ENCODE results near the gene MYO18A. TPM values are rescaled to one million over a fixed set of nuclear protein-coding genes. Genes with fewer than 3 reads are reported as not detected.

Gene MYO18A
- total RNA-seq, 4 donors from 2014 or later, result 112 to 191 (median 136) TPM

DNA sequence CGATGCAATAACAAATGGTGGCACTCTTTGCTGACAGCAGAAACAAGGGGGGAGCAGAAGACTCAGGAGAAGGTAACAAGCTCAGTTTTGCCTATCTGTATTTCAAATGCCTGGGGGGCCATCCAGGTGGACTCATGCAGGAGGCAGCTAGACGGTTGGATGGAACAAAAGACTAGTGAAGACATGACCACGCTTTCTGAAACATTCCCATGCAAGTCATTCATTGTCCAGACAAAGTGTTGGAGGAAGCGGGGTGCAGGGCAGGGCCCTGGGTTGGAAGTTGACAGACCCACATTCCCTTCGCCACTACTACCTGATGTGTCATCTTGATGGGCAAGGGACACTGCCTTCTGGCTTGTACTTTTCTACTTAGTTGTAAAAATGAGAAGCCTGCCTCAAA is 36.7 kb upstream of the MYO18A start:
- in situ Hi-C loops (cut with MboI; ENCODE audit: low pct_ligation_motif_present in 1 of 4, low pct_unique_long_range_greater_than_20kb in 1 of 4, low sequenced_read_pairs in 3 of 4), result loop anchor here in 1 of 4 donors (10.0 kb wide), 1 partner anchor 72 kb away; no protein-coding TSS in a partner anchor
- H3K9me3 ChIP-seq, result no peaks in the 10 kb centered on the region
- 89 to 100% methylated on average over 1 to 5 of the region's 5 CpGs for WGBS, 2 donors (ENCODE audit: low coverage in 1 of 2)
- no peaks in the 10 kb centered on the region for H3K27me3 ChIP-seq
- H3K27ac ChIP-seq, result no peak overlapping the region
- TF ChIP-seq POLR2A (IDR thresholded peaks at IDR 0.05) (no peak), EP300 (IDR thresholded peaks at IDR 0.05; ENCODE audit: low read depth) (no peak)
- TF ChIP-seq, protein P1, sequence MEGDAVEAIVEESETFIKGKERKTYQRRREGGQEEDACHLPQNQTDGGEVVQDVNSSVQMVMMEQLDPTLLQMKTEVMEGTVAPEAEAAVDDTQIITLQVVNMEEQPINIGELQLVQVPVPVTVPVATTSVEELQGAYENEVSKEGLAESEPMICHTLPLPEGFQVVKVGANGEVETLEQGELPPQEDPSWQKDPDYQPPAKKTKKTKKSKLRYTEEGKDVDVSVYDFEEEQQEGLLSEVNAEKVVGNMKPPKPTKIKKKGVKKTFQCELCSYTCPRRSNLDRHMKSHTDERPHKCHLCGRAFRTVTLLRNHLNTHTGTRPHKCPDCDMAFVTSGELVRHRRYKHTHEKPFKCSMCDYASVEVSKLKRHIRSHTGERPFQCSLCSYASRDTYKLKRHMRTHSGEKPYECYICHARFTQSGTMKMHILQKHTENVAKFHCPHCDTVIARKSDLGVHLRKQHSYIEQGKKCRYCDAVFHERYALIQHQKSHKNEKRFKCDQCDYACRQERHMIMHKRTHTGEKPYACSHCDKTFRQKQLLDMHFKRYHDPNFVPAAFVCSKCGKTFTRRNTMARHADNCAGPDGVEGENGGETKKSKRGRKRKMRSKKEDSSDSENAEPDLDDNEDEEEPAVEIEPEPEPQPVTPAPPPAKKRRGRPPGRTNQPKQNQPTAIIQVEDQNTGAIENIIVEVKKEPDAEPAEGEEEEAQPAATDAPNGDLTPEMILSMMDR (IDR thresholded peaks at IDR 0.05), result no peak
- DNase-seq, result no peak
- intact Hi-C loops (cut with DNase I; ENCODE audit: low total_unique reads), result no loop called here
- peaks cover 0 to 10% (median 8%) of the 10 kb centered on the region in 4 donors for H3K4me1 ChIP-seq
- H3K36me3 ChIP-seq, result no peaks in the 10 kb centered on the region
- H3K4me3 ChIP-seq, result no peak overlapping the region

DNA sequence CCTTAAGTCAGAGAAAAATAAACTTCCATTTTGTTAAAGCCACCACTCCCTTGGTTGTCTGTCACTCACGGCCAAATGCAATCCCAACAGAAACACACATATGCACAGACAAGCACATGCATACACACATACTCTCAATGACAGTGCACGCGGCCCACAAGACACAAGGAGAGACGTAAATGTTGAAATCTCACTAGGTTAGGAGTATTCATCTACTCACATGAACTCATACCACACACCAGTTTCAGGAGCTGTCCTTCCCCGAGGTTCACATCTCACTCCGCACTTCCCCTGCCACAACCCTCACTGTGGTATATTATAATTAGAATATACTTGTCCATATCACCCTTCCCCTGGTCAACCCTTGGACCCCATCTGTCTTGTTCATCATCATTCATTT is 36.0 kb upstream of the MYO18A start:
- H3K36me3 ChIP-seq, result no peaks in the 10 kb centered on the region
- H3K27ac ChIP-seq, result no peak overlapping the region
- H3K4me1 ChIP-seq, result peaks cover 0 to 10% (median 8%) of the 10 kb centered on the region in 4 donors
- no peak overlapping the region for H3K4me3 ChIP-seq
- 78 to 85% methylated on average over 5 to 6 of the region's 6 CpGs for WGBS, 2 donors (ENCODE audit: low coverage in 1 of 2)
- TF ChIP-seq POLR2A (IDR thresholded peaks at IDR 0.05) (no peak), POLR2AphosphoS5 (IDR thresholded peaks at IDR 0.05) (no peak), EP300 (IDR thresholded peaks at IDR 0.05; ENCODE audit: low read depth) (no peak)
- TF ChIP-seq, protein P1 (IDR thresholded peaks at IDR 0.05), result no peak
- H3K9me3 ChIP-seq, result no peaks in the 10 kb centered on the region
- no peak for DNase-seq
- in situ Hi-C loops (cut with MboI; ENCODE audit: low pct_ligation_motif_present in 1 of 4, low pct_unique_long_range_greater_than_20kb in 1 of 4, low sequenced_read_pairs in 3 of 4), result loop anchor here in 1 of 4 donors (10.0 kb wide), 1 partner anchor 71 kb away; no protein-coding TSS in a partner anchor
- intact Hi-C loops (cut with DNase I; ENCODE audit: low total_unique reads), result no loop called here
- no peaks in the 10 kb centered on the region for H3K27me3 ChIP-seq

DNA sequence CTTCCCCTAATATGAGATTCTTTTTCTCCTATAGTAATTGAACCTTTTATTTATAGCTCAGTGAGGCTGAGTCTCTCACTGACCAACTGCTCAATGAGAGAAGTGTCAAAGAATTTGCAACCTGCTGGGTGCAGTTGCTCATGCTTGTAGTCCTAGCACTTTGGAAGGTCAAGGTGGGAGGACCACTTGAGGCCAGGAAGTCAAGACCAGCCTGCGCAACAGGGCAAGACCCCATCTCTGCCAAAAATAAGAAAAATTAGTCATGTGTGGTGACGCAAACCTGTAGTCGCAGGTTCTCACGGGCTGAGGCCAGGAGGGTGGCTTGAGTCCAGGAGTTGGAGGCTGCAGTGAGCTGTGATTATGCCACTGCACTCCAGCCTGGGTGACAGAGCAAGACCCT is 35.5 kb upstream of the MYO18A start:
- TF ChIP-seq, protein P1 (IDR thresholded peaks at IDR 0.05), result no peak
- no peak for TF ChIP-seq POLR2AphosphoS5 (IDR thresholded peaks at IDR 0.05)
- no peak for TF ChIP-seq POLR2A (IDR thresholded peaks at IDR 0.05)
- no peak for TF ChIP-seq EP300 (IDR thresholded peaks at IDR 0.05; ENCODE audit: low read depth)
- WGBS, 2 donors (ENCODE audit: low coverage in 1 of 2), result 74% methylated on average over 4 of the region's 4 CpGs; no CpG with 5 or more reads in 1 of the 2 donors
- in situ Hi-C loops (cut with MboI; ENCODE audit: low pct_ligation_motif_present in 1 of 4, low pct_unique_long_range_greater_than_20kb in 1 of 4, low sequenced_read_pairs in 3 of 4), result loop anchor here in 1 of 4 donors (10.0 kb wide), 1 partner anchor 71 kb away; no protein-coding TSS in a partner anchor
- DNase-seq, result no peak
- H3K4me1 ChIP-seq, result peaks cover 0 to 10% (median 8%) of the 10 kb centered on the region in 4 donors
- no peaks in the 10 kb centered on the region for H3K9me3 ChIP-seq
- H3K27me3 ChIP-seq, result no peaks in the 10 kb centered on the region
- no peak overlapping the region for H3K4me3 ChIP-seq
- no peak overlapping the region for H3K27ac ChIP-seq
- no peaks in the 10 kb centered on the region for H3K36me3 ChIP-seq
- intact Hi-C loops (cut with DNase I; ENCODE audit: low total_unique reads), result no loop called here

DNA sequence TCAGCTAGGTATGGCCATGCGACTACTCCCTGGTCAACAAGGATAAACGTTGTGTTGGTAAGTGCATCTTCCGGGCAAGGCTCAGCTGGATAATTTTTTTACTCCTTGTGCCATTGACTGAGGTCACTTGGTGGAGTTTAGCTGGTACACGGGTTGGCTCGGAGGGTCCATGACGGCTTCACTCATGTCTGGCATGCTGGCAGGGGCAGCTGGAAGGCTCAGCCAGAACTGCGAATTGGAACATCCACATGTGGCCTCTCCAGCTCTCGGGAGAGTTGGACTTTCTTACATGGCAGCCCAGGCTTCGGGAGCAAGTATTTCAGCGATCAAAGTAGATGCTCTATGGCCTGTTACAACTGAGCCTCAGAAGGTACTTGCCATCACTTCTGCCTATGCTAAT is 35.0 kb upstream of the MYO18A start:
- no peak overlapping the region for H3K4me3 ChIP-seq
- H3K4me1 ChIP-seq, result peaks cover 0 to 10% (median 8%) of the 10 kb centered on the region in 4 donors
- DNase-seq, result no peak
- WGBS, 2 donors (ENCODE audit: low coverage in 1 of 2), result 93% methylated on average over 10 of the region's 10 CpGs; no CpG with 5 or more reads in 1 of the 2 donors
- H3K9me3 ChIP-seq, result no peaks in the 10 kb centered on the region
- in situ Hi-C loops (cut with MboI; ENCODE audit: low pct_ligation_motif_present in 1 of 4, low pct_unique_long_range_greater_than_20kb in 1 of 4, low sequenced_read_pairs in 3 of 4), result loop anchor here in 1 of 4 donors (10.0 kb wide), 1 partner anchor 70 kb away; no protein-coding TSS in a partner anchor
- no peak overlapping the region for H3K27ac ChIP-seq
- no peaks in the 10 kb centered on the region for H3K36me3 ChIP-seq
- TF ChIP-seq, protein P1 (IDR thresholded peaks at IDR 0.05), result no peak
- TF ChIP-seq EP300 (IDR thresholded peaks at IDR 0.05; ENCODE audit: low read depth), result no peak
- no peak for TF ChIP-seq POLR2AphosphoS5 (IDR thresholded peaks at IDR 0.05)
- TF ChIP-seq POLR2A (IDR thresholded peaks at IDR 0.05), result no peak
- intact Hi-C loops (cut with DNase I; ENCODE audit: low total_unique reads), result no loop called here
- H3K27me3 ChIP-seq, result no peaks in the 10 kb centered on the region
